ENCODE measurements around the gene COMMD9. TPM values are rescaled to one million over a fixed set of nuclear protein-coding genes. Genes with fewer than 3 reads are reported as not detected.

COMMD9 gene
- total RNA-seq, 2 experiments from 2014 or later: 30.5 to 34.1 TPM

DNA sequence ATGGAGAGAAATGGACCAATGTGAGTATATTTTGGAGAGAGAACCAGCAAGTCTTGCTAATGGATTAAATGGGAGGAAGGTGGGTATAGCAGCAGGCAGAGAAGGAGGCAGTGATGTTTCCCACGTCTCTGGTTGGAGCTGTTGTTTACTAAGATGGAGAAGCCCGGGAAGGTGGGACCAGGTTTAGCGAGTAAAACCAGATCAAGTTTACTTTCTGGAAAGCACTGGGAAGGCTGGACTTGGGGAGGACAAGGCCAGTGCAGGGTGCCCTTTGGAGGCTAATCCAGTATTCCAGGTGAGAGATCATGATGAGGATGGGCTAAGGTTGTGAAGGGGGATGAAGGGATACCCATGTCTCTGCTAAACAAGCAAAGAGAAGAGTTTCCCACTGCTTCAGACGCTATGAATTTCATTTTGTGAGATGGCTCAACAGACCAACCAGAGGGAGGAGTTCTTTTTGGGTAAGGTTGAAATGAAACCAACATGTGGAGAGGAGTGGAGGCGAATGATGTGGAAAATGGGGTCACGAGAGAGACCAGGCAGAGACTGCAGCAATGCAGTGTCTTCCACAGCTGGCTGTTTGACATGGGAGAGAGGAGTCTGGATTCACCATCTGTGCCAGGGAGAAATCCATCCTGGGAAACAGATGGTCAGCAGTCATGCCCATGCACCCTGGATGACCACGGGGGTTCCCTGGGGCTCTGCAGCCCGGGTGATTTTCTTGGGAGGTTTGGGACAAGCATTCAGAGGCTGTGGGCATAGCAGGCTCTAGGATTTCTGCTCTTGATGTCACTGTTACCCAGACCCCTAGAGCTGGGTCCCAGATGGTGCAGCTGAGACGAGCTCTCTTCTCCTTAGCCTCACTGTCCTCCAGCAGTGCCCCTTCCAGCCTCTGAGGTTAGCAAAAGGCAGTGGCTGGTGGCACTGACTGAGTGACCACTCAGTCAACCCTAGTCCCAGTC, 24.9 kb downstream of the COMMD9 start:
- Mint-ChIP-seq H3K4me3 (no peak overlapping the region), H3K27ac (no peak overlapping the region), H3K27me3 (peaks cover 15% of the 10 kb centered on the region), H3K4me1 (peaks cover 1% of the 10 kb centered on the region), H3K9me3 (no peaks in the 10 kb centered on the region), H3K36me3 (ENCODE audit: low read depth) (no peaks in the 10 kb centered on the region)
- ChIA-PET POLR2A (no interaction called here), CTCF (interaction anchor here (1.3 to 1.5 kb wide), 3 partner anchors 8 to 244 kb away, joined by 3 read pairs; no protein-coding TSS in a partner anchor)
- no peak for DNase-seq

DNA sequence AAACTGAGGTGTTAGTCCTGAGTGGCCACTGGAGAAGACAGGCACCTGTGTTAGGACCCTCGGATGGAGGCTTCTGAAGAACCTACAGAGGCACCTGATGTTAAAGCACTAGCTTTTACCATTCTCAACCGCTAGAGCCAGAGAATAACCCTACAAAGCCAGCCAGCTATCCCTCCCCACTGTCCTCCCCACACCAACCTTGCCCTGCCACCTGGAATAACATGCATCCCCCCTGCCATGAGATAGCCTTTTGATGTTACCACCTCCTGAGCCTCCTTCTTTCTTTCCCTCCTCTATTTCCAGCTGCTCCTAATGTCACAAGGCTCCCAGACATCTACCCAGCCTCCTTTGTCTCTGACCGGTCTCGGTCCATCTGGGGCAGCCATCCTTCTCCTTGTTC, 28.1 kb downstream of the COMMD9 start:
- no peaks in the 10 kb centered on the region for H3K9me3 Mint-ChIP-seq
- ChIA-PET POLR2A (no interaction called here), CTCF (interaction anchor here (1.7 kb wide), 1 partner anchor 218 kb away, joined by 4 read pairs; no protein-coding TSS in a partner anchor)
- H3K4me3 Mint-ChIP-seq: no peak overlapping the region
- no peak overlapping the region for H3K27ac Mint-ChIP-seq
- DNase-seq: no peak
- no peaks in the 10 kb centered on the region for H3K4me1 Mint-ChIP-seq
- no peaks in the 10 kb centered on the region for H3K36me3 Mint-ChIP-seq (ENCODE audit: low read depth)
- peaks cover 21% of the 10 kb centered on the region for H3K27me3 Mint-ChIP-seq

DNA sequence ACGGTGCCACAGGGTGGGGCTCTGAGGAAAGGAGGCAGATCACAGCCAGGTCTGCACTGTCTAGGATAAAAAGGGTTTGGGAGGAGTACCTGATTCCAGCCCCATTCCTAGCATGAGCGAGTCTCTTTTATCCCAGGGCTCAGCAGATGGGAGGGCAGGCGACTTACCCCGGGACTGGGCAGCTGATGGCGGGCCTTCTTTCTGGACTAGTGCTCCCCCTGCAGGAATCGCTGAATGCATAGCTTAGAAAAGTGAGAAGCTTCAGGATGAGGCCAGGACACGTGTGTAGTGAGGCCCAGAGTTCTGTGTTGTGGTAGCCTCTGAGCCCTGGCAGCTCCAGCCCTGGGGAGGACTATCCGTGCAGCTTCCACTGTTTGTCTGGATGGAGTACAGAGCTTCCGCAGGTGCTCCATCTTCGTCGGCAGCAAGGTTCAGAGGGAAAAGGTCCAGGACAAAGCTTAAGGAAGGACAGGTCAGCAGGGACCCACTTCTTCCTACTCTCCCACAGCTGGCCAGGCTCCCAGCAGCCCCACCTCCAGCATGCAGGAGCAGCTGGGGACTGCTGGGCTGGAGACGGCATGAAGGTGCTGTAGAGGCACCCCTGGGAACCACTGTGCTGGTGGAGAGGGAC, 30.4 kb downstream of the COMMD9 start:
- peak; percentile 21 for DNase-seq
- CTCF ChIA-PET: interaction anchor here (0.6 to 2.3 kb wide), 9 partner anchors 9 to 639 kb away, joined by 3 to 10 read pairs (median 4); no protein-coding TSS in a partner anchor

DNA sequence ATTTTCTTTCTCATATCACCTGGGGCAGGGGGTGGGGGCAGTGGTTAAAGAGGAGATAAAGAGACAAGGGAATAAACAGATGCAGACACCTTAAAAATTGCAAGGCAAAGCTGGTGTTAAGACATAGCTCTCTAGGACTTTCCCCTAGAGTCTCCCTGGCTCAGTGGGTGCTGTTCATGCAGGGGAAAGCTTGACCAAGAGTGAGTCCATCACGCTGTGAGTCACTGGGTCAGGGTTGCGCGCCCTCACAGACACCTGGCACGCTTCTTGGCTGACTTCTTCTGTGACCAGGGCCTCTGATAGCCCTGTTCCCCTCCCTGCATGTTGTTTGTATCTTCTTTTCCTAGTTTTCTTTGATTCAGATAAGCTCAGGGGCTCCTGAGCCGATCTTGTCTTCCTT, 31.9 kb downstream of the COMMD9 start:
- Mint-ChIP-seq H3K4me3 (no peak overlapping the region), H3K27me3 (peaks cover 13% of the 10 kb centered on the region), H3K27ac (no peak overlapping the region), H3K36me3 (ENCODE audit: low read depth) (no peaks in the 10 kb centered on the region), H3K4me1 (no peaks in the 10 kb centered on the region), H3K9me3 (no peaks in the 10 kb centered on the region)
- CTCF ChIA-PET: interaction anchor here (1.0 to 2.3 kb wide), 3 partner anchors 9 to 253 kb away, joined by 4 to 10 read pairs (median 10); partner anchors contain the start of gene TRAF6
- no peak for DNase-seq
- POLR2A ChIA-PET: no interaction called here

More for the DNA sequence above, 30.4 kb downstream of the COMMD9 start:
- H3K27me3 Mint-ChIP-seq: peaks cover 17% of the 10 kb centered on the region
- H3K4me3 Mint-ChIP-seq: no peak overlapping the region
- H3K36me3 Mint-ChIP-seq (ENCODE audit: low read depth): no peaks in the 10 kb centered on the region
- H3K9me3 Mint-ChIP-seq: no peaks in the 10 kb centered on the region
- POLR2A ChIA-PET: interaction anchor here (0.7 kb wide), 1 partner anchor 10 kb away, joined by 3 read pairs; no protein-coding TSS in a partner anchor
- H3K4me1 Mint-ChIP-seq: no peaks in the 10 kb centered on the region
- no peak overlapping the region for H3K27ac Mint-ChIP-seq

DNA sequence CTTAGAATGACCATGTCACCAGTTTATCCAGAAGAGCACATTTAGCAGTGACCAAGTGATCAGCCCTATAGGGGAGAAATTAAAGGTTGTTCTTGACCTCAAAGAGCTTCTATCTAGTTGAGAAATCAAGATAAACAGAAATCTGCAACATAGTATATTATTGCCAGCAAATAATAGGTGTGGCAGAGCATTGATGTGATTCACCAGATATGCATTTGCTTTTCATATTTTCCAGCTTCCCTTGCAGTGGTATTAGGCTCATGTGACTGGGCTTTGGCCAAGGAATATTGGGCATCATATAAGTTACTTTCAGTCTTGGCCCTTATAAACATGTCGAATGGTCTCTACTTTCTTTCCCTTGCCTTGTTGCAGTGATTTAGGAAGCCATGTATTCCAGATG, 34.5 kb downstream of the COMMD9 start:
- H3K27ac Mint-ChIP-seq: no peak overlapping the region
- ChIA-PET CTCF (interaction anchor here (1.3 kb wide), 1 partner anchor 11 kb away, joined by 5 read pairs; no protein-coding TSS in a partner anchor), POLR2A (no interaction called here)
- H3K36me3 Mint-ChIP-seq (ENCODE audit: low read depth): no peaks in the 10 kb centered on the region
- no peak for DNase-seq
- H3K27me3 Mint-ChIP-seq: peaks cover 24% of the 10 kb centered on the region
- no peak overlapping the region for H3K4me3 Mint-ChIP-seq
- H3K4me1 Mint-ChIP-seq: no peaks in the 10 kb centered on the region
- no peaks in the 10 kb centered on the region for H3K9me3 Mint-ChIP-seq

DNA sequence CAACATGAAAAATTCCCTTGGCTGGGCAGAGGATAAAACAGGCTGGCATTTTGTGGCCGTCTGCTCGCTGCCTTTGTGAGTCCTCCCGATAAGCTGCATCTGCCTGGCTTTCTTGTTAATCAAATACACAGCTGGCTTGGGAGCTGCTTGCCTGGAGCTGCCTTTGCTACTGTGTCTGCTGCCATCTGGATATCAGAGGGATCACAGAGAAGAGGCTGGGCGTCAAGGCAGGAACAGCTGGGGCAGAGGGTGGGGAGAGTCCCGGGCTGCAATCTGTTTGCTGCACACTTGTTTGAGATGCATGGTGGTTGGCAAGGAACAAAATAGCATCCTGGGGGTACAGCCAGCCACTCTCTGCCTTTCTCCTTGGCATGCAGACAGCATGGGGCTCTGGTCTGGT, 36.0 kb downstream of the COMMD9 start:
- H3K4me3 Mint-ChIP-seq: no peak overlapping the region
- no peaks in the 10 kb centered on the region for H3K9me3 Mint-ChIP-seq
- DNase-seq: no peak
- POLR2A ChIA-PET: no interaction called here
- H3K27ac Mint-ChIP-seq: no peak overlapping the region
- no peaks in the 10 kb centered on the region for H3K36me3 Mint-ChIP-seq (ENCODE audit: low read depth)
- CTCF ChIA-PET: no interaction called here
- H3K4me1 Mint-ChIP-seq: no peaks in the 10 kb centered on the region
- peaks cover 31% of the 10 kb centered on the region for H3K27me3 Mint-ChIP-seq

DNA sequence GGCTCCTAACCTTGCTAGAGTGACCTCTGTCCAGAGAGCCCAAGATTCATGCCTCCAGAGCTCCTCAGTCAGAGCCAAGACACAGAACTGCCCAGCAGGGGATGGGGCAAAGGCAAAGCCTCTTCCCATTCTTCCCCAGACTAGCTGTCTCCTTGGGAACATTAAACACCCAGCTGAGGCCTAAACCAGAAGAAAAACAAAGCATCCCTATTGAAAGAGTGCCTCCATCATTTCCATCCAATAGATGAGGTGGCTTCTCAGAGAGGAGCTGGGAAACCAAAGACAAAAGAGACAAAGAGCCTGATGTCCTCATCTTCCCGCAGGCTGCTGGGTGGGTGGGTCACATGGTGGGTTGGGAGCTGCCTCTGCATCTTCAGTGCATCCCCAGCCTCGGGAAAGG, 37.4 kb downstream of the COMMD9 start:
- no peaks in the 10 kb centered on the region for H3K4me1 Mint-ChIP-seq
- ChIA-PET POLR2A (no interaction called here), CTCF (no interaction called here)
- H3K9me3 Mint-ChIP-seq: no peaks in the 10 kb centered on the region
- no peaks in the 10 kb centered on the region for H3K36me3 Mint-ChIP-seq (ENCODE audit: low read depth)
- H3K4me3 Mint-ChIP-seq: no peak overlapping the region
- H3K27me3 Mint-ChIP-seq: peaks cover 35% of the 10 kb centered on the region
- DNase-seq: no peak
- H3K27ac Mint-ChIP-seq: no peak overlapping the region

DNA sequence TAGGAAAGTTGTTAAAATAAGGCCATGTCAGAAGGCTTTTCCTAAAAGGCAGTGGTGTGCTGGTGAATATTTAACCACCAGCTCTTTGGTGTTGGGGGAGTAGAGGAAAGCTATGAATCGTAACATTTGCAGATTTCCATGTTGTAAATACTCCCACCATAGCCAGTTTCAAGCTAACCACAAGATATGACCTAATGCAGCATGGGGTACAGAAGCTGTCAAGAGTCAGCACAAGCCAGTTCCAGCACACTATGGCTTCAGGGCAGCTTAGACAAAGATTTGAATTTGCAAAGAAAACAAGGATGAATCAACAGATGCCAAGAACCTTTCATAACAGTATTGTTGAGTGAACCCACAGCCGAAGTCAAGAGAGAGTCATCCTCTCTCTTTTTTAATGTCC, 40.0 kb downstream of the COMMD9 start:
- Mint-ChIP-seq H3K4me3 (no peak overlapping the region), H3K27me3 (peaks cover 37% of the 10 kb centered on the region), H3K27ac (no peak overlapping the region)

DNA sequence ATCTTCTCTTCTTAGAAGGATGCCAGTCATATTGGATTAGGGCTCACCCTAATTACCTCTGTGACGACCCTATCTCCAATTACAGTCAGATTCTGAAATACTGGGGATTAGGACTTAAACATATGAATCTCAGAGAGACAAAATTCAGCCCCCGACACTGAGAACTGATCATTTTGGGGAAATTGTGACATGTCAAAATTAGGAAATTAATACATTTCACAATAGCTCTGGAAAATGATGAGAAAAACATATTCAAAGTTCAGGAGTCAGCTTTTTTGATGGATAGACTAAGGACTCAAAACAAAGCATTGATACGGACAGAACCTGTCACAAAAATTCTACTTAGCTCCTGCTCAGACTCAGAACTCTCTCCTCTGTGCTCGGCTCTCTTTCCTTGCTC, 40.8 kb downstream of the COMMD9 start:
- CTCF ChIA-PET: interaction anchor here (1.5 kb wide), 1 partner anchor 18 kb away, joined by 6 read pairs; no protein-coding TSS in a partner anchor
- DNase-seq: no peak
- H3K4me1 Mint-ChIP-seq: no peaks in the 10 kb centered on the region
- POLR2A ChIA-PET: interaction anchor here (1.0 kb wide), 1 partner anchor 11 kb away, joined by 3 read pairs; no protein-coding TSS in a partner anchor
- H3K27ac Mint-ChIP-seq: no peak overlapping the region
- H3K36me3 Mint-ChIP-seq (ENCODE audit: low read depth): no peaks in the 10 kb centered on the region
- peaks cover 35% of the 10 kb centered on the region for H3K27me3 Mint-ChIP-seq
- no peaks in the 10 kb centered on the region for H3K9me3 Mint-ChIP-seq
- no peak overlapping the region for H3K4me3 Mint-ChIP-seq

More for the DNA sequence above, 40.0 kb downstream of the COMMD9 start:
- POLR2A ChIA-PET: interaction anchor here (1.0 kb wide), 1 partner anchor 10 kb away, joined by 3 read pairs; no protein-coding TSS in a partner anchor
- Mint-ChIP-seq H3K36me3 (ENCODE audit: low read depth) (no peaks in the 10 kb centered on the region), H3K4me1 (no peaks in the 10 kb centered on the region), H3K9me3 (no peaks in the 10 kb centered on the region)
- no peak for DNase-seq
- CTCF ChIA-PET: interaction anchor here (1.5 kb wide), 1 partner anchor 17 kb away, joined by 6 read pairs; no protein-coding TSS in a partner anchor

DNA sequence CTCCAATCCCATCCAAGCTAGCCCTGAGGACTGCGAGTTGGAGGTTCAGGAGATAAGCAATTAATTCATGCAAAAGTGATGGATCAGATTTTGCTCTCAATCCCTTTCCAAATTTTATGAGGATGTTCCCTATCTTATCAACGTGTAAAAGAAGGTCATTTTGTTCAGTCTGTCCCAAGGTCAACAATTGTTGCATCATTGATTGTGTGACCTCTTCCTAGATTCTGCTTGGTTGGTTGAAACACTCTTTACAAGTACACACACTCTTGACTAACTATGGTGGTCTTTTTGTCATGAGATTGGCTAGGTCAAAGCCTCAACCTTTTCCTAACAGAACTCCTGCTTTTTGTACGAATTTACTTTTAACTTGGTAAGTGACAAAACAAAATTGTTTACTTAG, 41.7 kb downstream of the COMMD9 start:
- no peaks in the 10 kb centered on the region for H3K36me3 Mint-ChIP-seq (ENCODE audit: low read depth)
- ChIA-PET POLR2A (no interaction called here), CTCF (no interaction called here)
- no peak overlapping the region for H3K4me3 Mint-ChIP-seq
- H3K27ac Mint-ChIP-seq: no peak overlapping the region
- peaks cover 33% of the 10 kb centered on the region for H3K27me3 Mint-ChIP-seq
- H3K4me1 Mint-ChIP-seq: no peaks in the 10 kb centered on the region
- H3K9me3 Mint-ChIP-seq: no peaks in the 10 kb centered on the region
- no peak for DNase-seq

DNA sequence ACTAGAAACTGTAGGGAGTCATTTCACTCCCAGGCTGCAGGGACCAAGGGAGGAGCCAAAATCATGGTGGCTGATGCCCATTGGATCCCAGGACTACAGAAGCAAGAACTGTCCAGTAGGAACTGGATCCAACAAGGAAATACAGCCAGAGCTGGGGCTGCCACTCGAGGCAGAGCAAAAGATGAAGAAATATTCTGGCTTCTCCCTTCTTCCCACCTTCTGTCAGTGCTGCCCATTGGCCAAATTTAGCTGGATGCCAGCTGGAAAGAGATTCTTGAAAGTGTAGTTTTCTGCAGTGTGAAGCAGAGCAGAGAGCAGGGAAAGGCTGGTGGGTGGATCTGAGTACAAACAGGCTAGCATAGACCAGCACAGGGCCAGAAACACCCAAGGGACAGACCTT, 45.6 kb downstream of the COMMD9 start:
- no peak overlapping the region for H3K27ac Mint-ChIP-seq
- DNase-seq: no peak
- H3K27me3 Mint-ChIP-seq: peaks cover 13% of the 10 kb centered on the region
- CTCF ChIA-PET: no interaction called here
- H3K4me3 Mint-ChIP-seq: no peak overlapping the region
- POLR2A ChIA-PET: no interaction called here
- no peaks in the 10 kb centered on the region for H3K9me3 Mint-ChIP-seq
- H3K4me1 Mint-ChIP-seq: no peaks in the 10 kb centered on the region
- H3K36me3 Mint-ChIP-seq (ENCODE audit: low read depth): no peaks in the 10 kb centered on the region

DNA sequence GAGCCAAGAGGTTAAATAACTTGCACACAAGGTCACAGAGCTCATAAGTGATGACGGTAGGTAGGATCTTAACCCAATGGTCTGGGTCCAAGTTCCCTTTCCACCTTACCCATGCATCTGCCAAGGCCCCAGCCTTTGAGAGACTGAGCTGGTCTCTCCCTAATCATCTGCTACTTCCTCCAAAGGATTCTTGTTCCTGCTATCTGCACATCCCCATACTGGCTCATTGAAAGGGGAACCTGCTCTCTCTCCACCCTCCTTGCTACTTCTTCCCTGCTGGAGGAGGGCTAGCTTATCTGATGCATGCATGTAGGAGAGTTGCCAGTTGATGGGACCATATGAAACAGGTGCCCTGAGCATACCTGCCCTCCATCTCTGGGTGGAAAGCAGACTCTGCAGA, 47.7 kb downstream of the COMMD9 start:
- Mint-ChIP-seq H3K9me3 (no peaks in the 10 kb centered on the region), H3K4me3 (no peak overlapping the region), H3K27me3 (no peaks in the 10 kb centered on the region), H3K36me3 (ENCODE audit: low read depth) (no peaks in the 10 kb centered on the region), H3K4me1 (no peaks in the 10 kb centered on the region), H3K27ac (no peak overlapping the region)
- ChIA-PET POLR2A (no interaction called here), CTCF (no interaction called here)
- DNase-seq: no peak

DNA sequence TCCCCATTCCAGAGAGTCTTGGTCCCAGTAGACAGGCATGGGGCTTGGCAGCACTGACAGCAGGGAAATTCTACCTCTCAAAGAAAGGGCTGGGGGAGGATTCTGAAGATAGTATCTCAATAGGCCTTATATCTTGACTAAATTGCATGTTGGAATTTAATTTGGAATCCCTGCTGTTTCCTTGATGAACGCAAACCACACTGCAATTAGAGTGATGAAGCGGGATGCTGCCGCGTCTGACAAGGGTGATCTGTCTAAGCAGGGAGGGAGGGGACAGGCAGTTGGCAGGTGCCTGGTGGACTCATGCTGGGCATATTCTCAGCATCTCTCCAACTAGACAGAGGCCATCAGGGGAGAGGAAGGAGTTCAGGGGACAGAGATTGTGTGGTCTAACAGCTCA, 48.4 kb downstream of the COMMD9 start:
- Mint-ChIP-seq H3K27me3 (no peaks in the 10 kb centered on the region), H3K27ac (no peak overlapping the region), H3K36me3 (ENCODE audit: low read depth) (no peaks in the 10 kb centered on the region), H3K9me3 (no peaks in the 10 kb centered on the region), H3K4me3 (no peak overlapping the region), H3K4me1 (no peaks in the 10 kb centered on the region)
- DNase-seq: no peak
- POLR2A ChIA-PET: no interaction called here
- CTCF ChIA-PET: no interaction called here

Measured in activated CD4-positive, alpha-beta memory T cell treated with anti-CD3 and anti-CD28 coated beads, Interleukin-2, amount 10 ng/mL, durations not matched to agents 7 days and 5 days (primary cell).